H9 (cell line): ENCODE measurements around the gene DOK5. TPM values are rescaled to one million over a fixed set of nuclear protein-coding genes. Genes with fewer than 3 reads are reported as not detected.

Source experiments
- DNase-seq: peaks from one replicate; pipeline ENCODE4 v3.0.0-alpha.2; 2017
- H2AFZ ChIP-seq: one replicate; pipeline ENCODE4 v1.6.1; 2013; ENCODE audit warnings: mild to moderate bottlenecking, low read length, control low read depth, moderate library complexity
- H2AK5ac ChIP-seq: 2 replicates; pipeline ENCODE4 v1.6.1; 2013; ENCODE audit warnings: low read length, control low read depth, mixed read lengths; ENCODE audit not compliant: insufficient read length
- H2BK120ac ChIP-seq: one replicate; pipeline ENCODE4 v1.6.1; 2013; ENCODE audit warnings: low read depth, mild to moderate bottlenecking, low read length, control low read depth, inconsistent platforms; ENCODE audit not compliant: poor library complexity, severe bottlenecking
- H2BK12ac ChIP-seq: 2 replicates; pipeline ENCODE4 v1.6.1; 2013; ENCODE audit warnings: low read length, control low read depth, mixed read lengths, low read depth; ENCODE audit not compliant: insufficient read length
- H2BK15ac ChIP-seq: 2 replicates; pipeline ENCODE4 v1.6.1; 2013; ENCODE audit warnings: low read depth, low read length, control low read depth
- H2BK20ac ChIP-seq: one replicate; pipeline ENCODE4 v1.6.1; 2013; ENCODE audit warnings: low read depth, mild to moderate bottlenecking, low read length, control low read depth, inconsistent platforms; ENCODE audit not compliant: poor library complexity, severe bottlenecking
- H2BK5ac ChIP-seq: 2 replicates; pipeline ENCODE4 v1.6.1; 2013; ENCODE audit warnings: low read length, control low read depth, mixed read lengths; ENCODE audit not compliant: insufficient read length
- H3K14ac ChIP-seq: 2 replicates; pipeline ENCODE4 v1.6.1; 2013; ENCODE audit warnings: low read length, control low read depth; ENCODE audit not compliant: insufficient read depth
- H3K18ac ChIP-seq: 2 replicates; pipeline ENCODE4 v1.6.1; 2013; ENCODE audit warnings: low read depth, mild to moderate bottlenecking, mixed read lengths, low read length, control low read depth; ENCODE audit not compliant: insufficient read length
- H3K23ac ChIP-seq: 2 replicates; pipeline ENCODE4 v1.6.1; 2013; ENCODE audit warnings: low read length, control low read depth, mixed read lengths, low read depth; ENCODE audit not compliant: insufficient read length
- H3K23me2 ChIP-seq: 2 replicates; pipeline ENCODE4 v1.6.1; 2013; ENCODE audit warnings: low read depth, mild to moderate bottlenecking, mixed read lengths, low read length, control low read depth; ENCODE audit not compliant: insufficient read length, poor library complexity, severe bottlenecking
- H3K27ac ChIP-seq: 2 replicates; pipeline ENCODE4 v1.5.1; 2013; ENCODE audit warnings: low read length, control low read depth, mixed read lengths, low read depth; ENCODE audit not compliant: insufficient read length
- H3K27me3 ChIP-seq: 2 replicates; pipeline ENCODE4 v1.6.1; 2013; ENCODE audit warnings: low read length, control low read depth, inconsistent platforms; ENCODE audit not compliant: insufficient read depth
- H3K4ac ChIP-seq: 2 replicates; pipeline ENCODE4 v1.6.1; 2013; ENCODE audit warnings: low read depth, mild to moderate bottlenecking, control low read depth, inconsistent platforms, low read length, moderate library complexity
- H3K4me1 ChIP-seq: 2 replicates; pipeline ENCODE4 v1.6.1; 2013; ENCODE audit warnings: low read length, control low read depth, inconsistent platforms; ENCODE audit not compliant: insufficient read depth
- H3K4me2 ChIP-seq: 2 replicates; pipeline ENCODE4 v1.6.1; 2013; ENCODE audit warnings: low read length, control low read depth, mixed read lengths; ENCODE audit not compliant: insufficient read length, insufficient read depth
- H3K56ac ChIP-seq: 2 replicates; pipeline ENCODE4 v1.6.1; 2013; ENCODE audit warnings: low read depth, mild to moderate bottlenecking, mixed read lengths, low read length, control low read depth; ENCODE audit not compliant: insufficient read length
- H3K79me1 ChIP-seq: 2 replicates; pipeline ENCODE4 v1.6.1; 2013; ENCODE audit warnings: low read depth, mild to moderate bottlenecking, moderate library complexity, low read length, control low read depth, inconsistent platforms; ENCODE audit not compliant: insufficient read depth, poor library complexity, severe bottlenecking
- H3K79me2 ChIP-seq: 2 replicates; pipeline ENCODE4 v1.6.1; 2013; ENCODE audit warnings: low read length, control low read depth, inconsistent platforms; ENCODE audit not compliant: insufficient read depth
- H3K9ac ChIP-seq: 2 replicates; pipeline ENCODE4 v1.6.1; 2013; ENCODE audit warnings: low read length, control low read depth, mixed read lengths; ENCODE audit not compliant: insufficient read length; ENCODE audit errors: extremely low read depth
- H3K9me3 ChIP-seq: one replicate; pipeline ENCODE4 v1.6.1; 2013; ENCODE audit warnings: low read depth, low read length, inconsistent platforms; ENCODE audit not compliant: control insufficient read depth
- H3T11ph ChIP-seq: one replicate; pipeline ENCODE4 v1.6.1; 2013; ENCODE audit warnings: mild to moderate bottlenecking, low read length, control low read depth, inconsistent platforms
- H4K20me1 ChIP-seq: one replicate; pipeline ENCODE4 v1.6.1; 2013; ENCODE audit not compliant: control insufficient read depth, insufficient read length, insufficient read depth
- H4K5ac ChIP-seq: 2 replicates; pipeline ENCODE4 v1.6.1; 2013; ENCODE audit warnings: low read depth, mild to moderate bottlenecking, mixed read lengths, low read length, control low read depth; ENCODE audit not compliant: insufficient read length
- H4K8ac ChIP-seq: replicated peaks from 2 replicates; pipeline ENCODE4 v1.6.1; 2013; ENCODE audit warnings: low read length, control low read depth, mixed read lengths, low read depth; ENCODE audit not compliant: insufficient read length
- H4K91ac ChIP-seq: 2 replicates; pipeline ENCODE4 v1.6.1; 2013; ENCODE audit warnings: low read depth, mild to moderate bottlenecking, moderate library complexity, mixed read lengths, low read length, control low read depth; ENCODE audit not compliant: insufficient read length
- H3K27ac Mint-ChIP-seq, 3 experiments: 2 replicates in 2 of 3; 3 replicates in 1 of 3; pipeline ENCODE4 v1.8.0; 2020 to 2021; ENCODE audit warnings: mixed read lengths in 3 of 3, mild to moderate bottlenecking in 1 of 3, moderate library complexity in 1 of 3
- H3K27me3 Mint-ChIP-seq: 2 replicates; pipeline ENCODE4 v1.8.0; 2021; ENCODE audit warnings: low read depth, mild to moderate bottlenecking, moderate library complexity, mixed read lengths
- H3K36me3 Mint-ChIP-seq, 3 experiments: 2 replicates in 2 of 3; 3 replicates in 1 of 3; pipeline ENCODE4 v1.8.0; 2020 to 2021; ENCODE audit warnings: low read depth in 3 of 3, mixed read lengths in 3 of 3; ENCODE audit not compliant: insufficient read depth in 1 of 3
- H3K4me1 Mint-ChIP-seq, 2 experiments: 2 replicates each; pipeline ENCODE4 v1.8.0; 2020; ENCODE audit warnings: mixed read lengths in 2 of 2
- H3K4me3 Mint-ChIP-seq, 2 experiments: 2 replicates in 1 of 2; 3 replicates in 1 of 2; pipeline ENCODE4 v1.8.0; 2020 to 2021; ENCODE audit warnings: mild to moderate bottlenecking in 2 of 2, mixed read lengths in 2 of 2, moderate library complexity in 1 of 2
- H3K9me3 Mint-ChIP-seq, 2 experiments: 2 replicates in 1 of 2; 3 replicates in 1 of 2; pipeline ENCODE4 v1.8.0; 2020; ENCODE audit warnings: mild to moderate bottlenecking in 2 of 2, mixed read lengths in 2 of 2, moderate library complexity in 1 of 2
- CTCF ChIP-seq: fragments of 200-600 bp; sonication (generic); conservative IDR thresholded peaks from 3 replicates; pipeline ENCODE4 v1.8.0; 2021; ENCODE audit warnings: antibody characterized with exemption, mild to moderate bottlenecking
- WGBS: extraction: QIAGEN DNeasy Blood & Tissue Kit; methylation state at CpG from one replicate; pipeline ENCODE4 v1.1.7; 2013; ENCODE audit warnings: missing lambda C conversion rate, low lambda C conversion rate, mixed read lengths; ENCODE audit not compliant: insufficient read length; ENCODE audit errors: extremely low coverage; 5-methylcytosine and 5-hydroxymethylcytosine counted together
- total RNA-seq: library from RNA; stranded (reverse); gene quantifications from 2 replicates; pipeline ENCODE4 v1.2.1, GENCODE V29; 2021

Gene DOK5
- total RNA-seq, 1 experiment from 2014 or later, result 4.5 TPM

- Histone ChIP-seq H4K5ac (no peak overlapping the region), H3K9ac (no peak overlapping the region), H3K79me2 (no peaks in the 10 kb centered on the region), H2BK20ac (no peak overlapping the region), H2BK5ac (no peak overlapping the region), H2BK120ac (no peak overlapping the region), H3K27ac (no peak overlapping the region), H4K8ac (no peak overlapping the region), H3K4me2 (no peak overlapping the region), H2AFZ (no peak overlapping the region), H2AK5ac (no peak overlapping the region), H3T11ph (no peak overlapping the region), H3K23me2 (no peaks in the 10 kb centered on the region), H3K4me1 (peaks cover 4% of the 10 kb centered on the region; the same call in 1 of the 2 replicates), H3K18ac (no peak overlapping the region), H4K20me1 (no peaks in the 10 kb centered on the region), H3K4ac (no peak overlapping the region), H3K9me3 (no peaks in the 10 kb centered on the region), H3K23ac (no peak overlapping the region), H2BK12ac (no peak overlapping the region), H3K79me1 (no peaks in the 10 kb centered on the region), H3K56ac (no peak overlapping the region), H3K14ac (no peak overlapping the region), H3K27me3 (no peaks in the 10 kb centered on the region; the same call in 1 of the 2 replicates), H4K91ac (no peak overlapping the region), H2BK15ac (no peak overlapping the region)
- no peak for DNase-seq
- Mint-ChIP-seq H3K36me3 (peaks cover 1 to 5% (median 2%) of the 10 kb centered on the region in 3 experiments; a peak in 4 of 7 replicates), H3K27me3 (no peaks in the 10 kb centered on the region), H3K27ac (no peak overlapping the region), H3K4me1 (peaks cover 30 to 38% of the 10 kb centered on the region in 2 experiments), H3K4me3 (no peak overlapping the region), H3K9me3 (no peaks in the 10 kb centered on the region; a peak in 1 of 5 replicates)
- no CpG with 5 or more reads among the region's 3 CpGs for WGBS
- TF ChIP-seq CTCF, result no peak
Measured at GRCh38 chr20:54524849-54525248, 49.5 kb downstream of the DOK5 start.
